Measurements from ENCODE around the gene DVL2.
A peak's percentile ranks its signal among the peaks of the same experiment; 100 is the strongest.

Gene DVL2

GRCh38 chr17:7240375-7240774 lies 6.1 kb upstream of the DVL2 start:
- DNase-seq (ENCODE audit: low read depth): no peak
- TF ChIP-seq POLR2A (IDR thresholded peaks at IDR 0.05; ENCODE audit: extremely low read depth, insufficient read length) (no peak), MAX (IDR thresholded peaks at IDR 0.05; ENCODE audit: low read depth, low read length) (no peak), CTCF (IDR thresholded peaks at IDR 0.05; ENCODE audit: low read depth, low read length) (no peak), MYC (IDR thresholded peaks at IDR 0.05; ENCODE audit: low read depth, low read length) (no peak)
- peak overlapping the region; percentile 84 for H3K4me3 ChIP-seq (ENCODE audit: low read depth, low read length)

- H3K4me3 ChIP-seq (ENCODE audit: low read depth, low read length): peak within 1 kb of the TSS; percentile 85
- DNase-seq (ENCODE audit: low read depth): peak; percentile 97
- no peak for TF ChIP-seq MYC (IDR thresholded peaks at IDR 0.05; ENCODE audit: low read depth, low read length)
- no peak for TF ChIP-seq MAX (IDR thresholded peaks at IDR 0.05; ENCODE audit: low read depth, low read length)
- TF ChIP-seq POLR2A (IDR thresholded peaks at IDR 0.05; ENCODE audit: extremely low read depth, insufficient read length): no peak
- TF ChIP-seq CTCF (IDR thresholded peaks at IDR 0.05; ENCODE audit: low read depth, low read length): no peak
Measured at GRCh38 chr17:7239091-7240027, 5.0 kb upstream of the DVL2 start, which contains the start of gene PHF23. TSS of gene PHF23 (minus strand) at chr17:7239457. CDS start at chr17:7239279, 178 bp downstream.

GRCh38 chr17:7238420-7239090 lies 4.2 kb upstream of the DVL2 start:
- peak; percentile 67 for DNase-seq (ENCODE audit: low read depth)
- peak overlapping the region; percentile 85 for H3K4me3 ChIP-seq (ENCODE audit: low read depth, low read length)
- no peak for TF ChIP-seq MAX (IDR thresholded peaks at IDR 0.05; ENCODE audit: low read depth, low read length)
- TF ChIP-seq POLR2A (IDR thresholded peaks at IDR 0.05; ENCODE audit: extremely low read depth, insufficient read length): peak; percentile 11

GRCh38 chr17:7237761-7238419 lies 3.6 kb upstream of the DVL2 start:
- DNase-seq (ENCODE audit: low read depth): peak; percentile 81
- TF ChIP-seq MAX (IDR thresholded peaks at IDR 0.05; ENCODE audit: low read depth, low read length): no peak
- TF ChIP-seq POLR2A (IDR thresholded peaks at IDR 0.05; ENCODE audit: extremely low read depth, insufficient read length): no peak
- no peak for TF ChIP-seq CTCF (IDR thresholded peaks at IDR 0.05; ENCODE audit: low read depth, low read length)
- no peak for TF ChIP-seq MYC (IDR thresholded peaks at IDR 0.05; ENCODE audit: low read depth, low read length)
- H3K4me3 ChIP-seq (ENCODE audit: low read depth, low read length): peak overlapping the region; percentile 85

- peak overlapping the region; percentile 62 for H3K4me3 ChIP-seq (ENCODE audit: low read depth, low read length)
- DNase-seq (ENCODE audit: low read depth): no peak
- TF ChIP-seq POLR2A (IDR thresholded peaks at IDR 0.05; ENCODE audit: extremely low read depth, insufficient read length) (no peak), MYC (IDR thresholded peaks at IDR 0.05; ENCODE audit: low read depth, low read length) (no peak), CTCF (IDR thresholded peaks at IDR 0.05; ENCODE audit: low read depth, low read length) (no peak), MAX (IDR thresholded peaks at IDR 0.05; ENCODE audit: low read depth, low read length) (no peak)
Measured at GRCh38 chr17:7237266-7237760, 3.0 kb upstream of the DVL2 start.

Measured in NB4 (cell line).